SK-N-SH treated with all-trans-retinoic acid at 6 μM for 48 hours (cell line): Measurements from ENCODE around the gene KCNMA1.

Source experiments
- ARNTL ChIP-seq: fragments of 450-650 bp; formaldehyde crosslinking; IDR thresholded peaks from 2 replicates; pipeline ENCODE4 v1.5.0; 2020; ENCODE audit warnings: low read depth, mild to moderate bottlenecking, moderate library complexity, borderline replicate concordance
- BACH2 ChIP-seq: fragments of 250-450 bp; sonication (Bioruptor Pico); IDR thresholded peaks from 2 replicates; pipeline ENCODE4 v1.9.0; 2021; ENCODE audit warnings: mild to moderate bottlenecking, borderline replicate concordance
- CSDC2 ChIP-seq: fragments of 250-450 bp; sonication (Bioruptor Pico); IDR thresholded peaks from 2 replicates; pipeline ENCODE4 v1.5.0; 2020; ENCODE audit warnings: mild to moderate bottlenecking, moderate library complexity
- ESRRG ChIP-seq: fragments of 250-450 bp; sonication (Bioruptor Pico); IDR thresholded peaks from 2 replicates; pipeline ENCODE4 v1.6.1; 2021; ENCODE audit warnings: mild to moderate bottlenecking
- ISL1 ChIP-seq: fragments of 250-450 bp; sonication (Bioruptor Pico); IDR thresholded peaks from 2 replicates; pipeline ENCODE4 v2.1.2; 2022; ENCODE audit warnings: mild to moderate bottlenecking, moderate library complexity
- OSR1 ChIP-seq: fragments of 250-450 bp; sonication (Bioruptor Pico); IDR thresholded peaks from 2 replicates; pipeline ENCODE4 v1.8.0; 2022; ENCODE audit warnings: moderate library complexity, mild to moderate bottlenecking, inconsistent platforms
- PATZ1 ChIP-seq: fragments of 250-450 bp; sonication (Bioruptor Pico); IDR thresholded peaks from 2 replicates; pipeline ENCODE4 v1.8.0; 2020; ENCODE audit warnings: mild to moderate bottlenecking, moderate library complexity, borderline replicate concordance
- ZC3H10 ChIP-seq: fragments of 250-450 bp; sonication (Bioruptor Pico); IDR thresholded peaks from 2 replicates; pipeline ENCODE4 v1.5.1; 2021; ENCODE audit warnings: mild to moderate bottlenecking, moderate library complexity
- ZFP30 ChIP-seq: fragments of 450-650 bp; formaldehyde crosslinking; IDR thresholded peaks from 2 replicates; pipeline ENCODE4 v1.5.0; 2022; ENCODE audit warnings: mild to moderate bottlenecking, moderate library complexity
- ZNF565 ChIP-seq: fragments of 450-650 bp; formaldehyde crosslinking; conservative IDR thresholded peaks from 2 replicates; pipeline ENCODE4 v1.5.0; 2020; ENCODE audit warnings: low read depth, mild to moderate bottlenecking, moderate library complexity
- ZNF8 ChIP-seq: fragments of 450-650 bp; formaldehyde crosslinking; IDR thresholded peaks from 2 replicates; pipeline ENCODE4 v1.5.0; 2020; ENCODE audit warnings: mild to moderate bottlenecking, moderate library complexity

GRCh38 chr10:77527839-77528238 is 109.8 kb downstream of the KCNMA1 start:
- no peak for TF ChIP-seq ZNF565 (CRISPR knock-in tag)
- no peak for TF ChIP-seq PATZ1 (CRISPR knock-in tag)
- TF ChIP-seq CSDC2: no peak
- TF ChIP-seq ISL1 (CRISPR knock-in tag): no peak
- TF ChIP-seq ESRRG (CRISPR knock-in tag): no peak
- no peak for TF ChIP-seq ZFP30 (CRISPR knock-in tag)
- TF ChIP-seq ARNTL (CRISPR knock-in tag): no peak
- no peak for TF ChIP-seq OSR1 (CRISPR knock-in tag)
- TF ChIP-seq ZNF8 (CRISPR knock-in tag): no peak
- no peak for TF ChIP-seq ZC3H10 (CRISPR knock-in tag)
- TF ChIP-seq BACH2 (CRISPR knock-in tag): no peak
